SK-N-SH treated with all-trans-retinoic acid at 6 μM for 48 hours (cell line): Measurements from ENCODE around the gene SH3RF1.
"Not testable (repeated sequence)": the region's sequence is repeated elsewhere in the genome, so short reads cannot be mapped to it uniquely, and the experiment has no call there.

Source experiments
- ATAC-seq: fragments of 200-7000 bp; cut with Tn5 transposase; 3 replicates; pipeline ENCODE4 v1.9.1; 2020; ENCODE audit warnings: mild to moderate bottlenecking, moderate library complexity
- ARNTL ChIP-seq: fragments of 450-650 bp; formaldehyde crosslinking; IDR thresholded peaks from 2 replicates; pipeline ENCODE4 v1.5.0; 2020; ENCODE audit warnings: low read depth, mild to moderate bottlenecking, moderate library complexity, borderline replicate concordance
- CREB5 ChIP-seq: fragments of 250-450 bp; sonication (Bioruptor Pico); IDR thresholded peaks from 2 replicates; pipeline ENCODE4 v1.5.1; 2020; ENCODE audit warnings: low read depth, mild to moderate bottlenecking, moderate library complexity
- CSRNP3 ChIP-seq: fragments of 250-450 bp; sonication (Bioruptor Pico); IDR thresholded peaks from 2 replicates; pipeline ENCODE4 v1.5.1; 2021; ENCODE audit warnings: mild to moderate bottlenecking, moderate library complexity
- ESRRG ChIP-seq: fragments of 250-450 bp; sonication (Bioruptor Pico); IDR thresholded peaks from 2 replicates; pipeline ENCODE4 v1.6.1; 2021; ENCODE audit warnings: mild to moderate bottlenecking
- ISL1 ChIP-seq: fragments of 250-450 bp; sonication (Bioruptor Pico); IDR thresholded peaks from 2 replicates; pipeline ENCODE4 v2.1.2; 2022; ENCODE audit warnings: mild to moderate bottlenecking, moderate library complexity
- OSR1 ChIP-seq: fragments of 250-450 bp; sonication (Bioruptor Pico); IDR thresholded peaks from 2 replicates; pipeline ENCODE4 v1.8.0; 2022; ENCODE audit warnings: moderate library complexity, mild to moderate bottlenecking, inconsistent platforms
- POU6F1 ChIP-seq: fragments of 250-450 bp; sonication (Bioruptor Pico); IDR thresholded peaks from 2 replicates; pipeline ENCODE4 v1.8.0; 2021; ENCODE audit warnings: low read depth, mild to moderate bottlenecking, moderate library complexity, borderline replicate concordance
- PPARA ChIP-seq: fragments of 250-450 bp; sonication (Bioruptor Pico); IDR thresholded peaks from 2 replicates; pipeline ENCODE4 v1.5.0; 2020; ENCODE audit warnings: mild to moderate bottlenecking, borderline replicate concordance
- RARB ChIP-seq: fragments of 250-450 bp; sonication (Bioruptor Pico); IDR thresholded peaks from 2 replicates; pipeline ENCODE4 v1.8.0; 2021; ENCODE audit warnings: mild to moderate bottlenecking, moderate library complexity
- SNAI2 ChIP-seq: fragments of 250-450 bp; sonication (Bioruptor Pico); IDR thresholded peaks from 2 replicates; pipeline ENCODE4 v1.5.0; 2020; ENCODE audit warnings: mild to moderate bottlenecking, moderate library complexity
- TOX ChIP-seq: fragments of 250-450 bp; sonication (Bioruptor Pico); IDR thresholded peaks from 2 replicates; pipeline ENCODE4 v1.8.0; 2021; ENCODE audit warnings: mild to moderate bottlenecking, moderate library complexity, borderline replicate concordance
- ZFP3 ChIP-seq: fragments of 250-450 bp; sonication (Bioruptor Pico); IDR thresholded peaks from 2 replicates; pipeline ENCODE4 v1.5.0; 2020; ENCODE audit warnings: mild to moderate bottlenecking, moderate library complexity
- ZFP30 ChIP-seq: fragments of 450-650 bp; formaldehyde crosslinking; IDR thresholded peaks from 2 replicates; pipeline ENCODE4 v1.5.0; 2022; ENCODE audit warnings: mild to moderate bottlenecking, moderate library complexity
- ZNF565 ChIP-seq: fragments of 450-650 bp; formaldehyde crosslinking; conservative IDR thresholded peaks from 2 replicates; pipeline ENCODE4 v1.5.0; 2020; ENCODE audit warnings: low read depth, mild to moderate bottlenecking, moderate library complexity
- ZNF8 ChIP-seq: fragments of 450-650 bp; formaldehyde crosslinking; IDR thresholded peaks from 2 replicates; pipeline ENCODE4 v1.5.0; 2020; ENCODE audit warnings: mild to moderate bottlenecking, moderate library complexity
- TF ChIP-seq, protein P1 (sequence below): fragments of 250-450 bp; sonication (Bioruptor Pico); IDR thresholded peaks from 2 replicates; pipeline ENCODE4 v1.5.0; 2020; ENCODE audit warnings: mild to moderate bottlenecking, moderate library complexity

Gene SH3RF1

GRCh38 chr4:169183581-169183980 is 87.2 kb downstream of the SH3RF1 start (continued):
- TF ChIP-seq, protein P1, sequence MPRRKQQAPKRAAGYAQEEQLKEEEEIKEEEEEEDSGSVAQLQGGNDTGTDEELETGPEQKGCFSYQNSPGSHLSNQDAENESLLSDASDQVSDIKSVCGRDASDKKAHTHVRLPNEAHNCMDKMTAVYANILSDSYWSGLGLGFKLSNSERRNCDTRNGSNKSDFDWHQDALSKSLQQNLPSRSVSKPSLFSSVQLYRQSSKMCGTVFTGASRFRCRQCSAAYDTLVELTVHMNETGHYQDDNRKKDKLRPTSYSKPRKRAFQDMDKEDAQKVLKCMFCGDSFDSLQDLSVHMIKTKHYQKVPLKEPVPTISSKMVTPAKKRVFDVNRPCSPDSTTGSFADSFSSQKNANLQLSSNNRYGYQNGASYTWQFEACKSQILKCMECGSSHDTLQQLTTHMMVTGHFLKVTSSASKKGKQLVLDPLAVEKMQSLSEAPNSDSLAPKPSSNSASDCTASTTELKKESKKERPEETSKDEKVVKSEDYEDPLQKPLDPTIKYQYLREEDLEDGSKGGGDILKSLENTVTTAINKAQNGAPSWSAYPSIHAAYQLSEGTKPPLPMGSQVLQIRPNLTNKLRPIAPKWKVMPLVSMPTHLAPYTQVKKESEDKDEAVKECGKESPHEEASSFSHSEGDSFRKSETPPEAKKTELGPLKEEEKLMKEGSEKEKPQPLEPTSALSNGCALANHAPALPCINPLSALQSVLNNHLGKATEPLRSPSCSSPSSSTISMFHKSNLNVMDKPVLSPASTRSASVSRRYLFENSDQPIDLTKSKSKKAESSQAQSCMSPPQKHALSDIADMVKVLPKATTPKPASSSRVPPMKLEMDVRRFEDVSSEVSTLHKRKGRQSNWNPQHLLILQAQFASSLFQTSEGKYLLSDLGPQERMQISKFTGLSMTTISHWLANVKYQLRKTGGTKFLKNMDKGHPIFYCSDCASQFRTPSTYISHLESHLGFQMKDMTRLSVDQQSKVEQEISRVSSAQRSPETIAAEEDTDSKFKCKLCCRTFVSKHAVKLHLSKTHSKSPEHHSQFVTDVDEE: no peak
- TF ChIP-seq SNAI2 (CRISPR knock-in tag) (no peak), POU6F1 (no peak), ZNF8 (no peak), ESRRG (CRISPR knock-in tag) (no peak)

DNA sequence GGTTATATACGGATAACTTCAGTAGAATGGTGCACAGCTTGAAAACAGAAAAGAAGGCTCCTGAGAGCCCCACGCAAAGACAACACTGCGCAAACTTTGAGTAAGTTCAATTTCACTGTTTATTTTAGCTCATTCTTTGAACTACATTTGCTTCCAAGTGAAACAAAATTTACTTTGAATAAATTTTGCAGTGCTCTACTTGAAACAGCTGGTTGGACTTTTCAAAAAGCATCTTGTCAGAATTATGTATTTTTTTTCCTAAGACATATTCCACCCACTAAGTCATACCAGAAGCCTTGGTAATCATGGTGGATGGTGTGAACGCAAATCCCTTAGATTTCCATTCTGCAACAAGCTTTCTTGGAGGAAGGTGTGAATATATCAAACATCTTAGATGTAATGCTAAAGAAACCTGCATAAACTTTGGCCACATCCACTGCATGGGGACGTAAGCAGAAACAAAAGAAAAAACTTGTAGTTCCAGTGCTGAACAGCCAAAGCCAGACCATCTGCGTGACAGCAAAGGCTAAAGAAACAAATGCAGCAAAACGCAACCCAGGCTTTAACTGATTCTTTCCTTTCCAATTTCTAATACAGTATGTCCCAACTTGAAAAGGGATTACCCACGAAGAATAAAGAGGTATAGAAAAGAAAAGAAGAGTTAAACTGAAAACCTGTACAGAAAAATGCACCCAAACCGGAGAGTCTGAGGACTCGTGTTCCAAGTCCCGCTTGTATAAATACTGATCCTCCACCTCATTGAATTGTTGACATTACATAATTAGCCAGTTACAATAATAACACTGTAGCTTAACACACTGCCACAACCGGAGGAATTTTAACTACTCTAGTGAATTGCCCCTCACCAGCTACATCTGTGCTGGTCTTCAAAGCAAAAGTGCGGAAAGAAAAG is 90.9 kb downstream of the SH3RF1 start:
- no peak for ATAC-seq
- TF ChIP-seq CREB5 (CRISPR knock-in tag) (no peak), ARNTL (no peak), POU6F1 (no peak), TOX (no peak), SNAI2 (CRISPR knock-in tag) (no peak), RARB (no peak), ZNF565 (CRISPR knock-in tag) (no peak), CSRNP3 (no peak), OSR1 (no peak), ZFP30 (no peak), ZFP3 (CRISPR knock-in tag) (no peak), ISL1 (CRISPR knock-in tag) (no peak)

- not testable (repeated sequence) for ATAC-seq
Observed at GRCh38 chr4:169178092-169178491, 92.7 kb downstream of the SH3RF1 start.

- no peak for TF ChIP-seq ESRRG (CRISPR knock-in tag)
- ATAC-seq: no peak
Observed at GRCh38 chr4:169175476-169175875, 95.3 kb downstream of the SH3RF1 start.

DNA sequence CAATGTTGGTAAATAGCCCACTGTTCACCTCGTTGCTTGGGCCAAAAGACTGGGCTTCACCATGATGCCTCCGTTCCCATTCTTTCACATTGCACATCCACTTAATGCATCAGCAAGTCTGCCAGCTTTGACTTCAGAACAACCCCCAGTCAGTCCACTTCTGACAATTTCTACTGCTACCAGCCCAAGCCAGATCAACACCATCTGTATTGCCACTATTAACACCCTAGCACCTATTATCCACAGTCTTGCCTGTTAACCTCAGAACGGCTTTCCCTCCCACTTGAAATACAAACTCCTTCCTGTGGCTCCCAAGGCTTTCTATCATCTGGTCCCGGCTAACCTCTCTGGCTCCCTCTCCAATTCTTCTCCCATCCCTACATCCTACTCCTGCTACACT is 95.7 kb downstream of the SH3RF1 start:
- no peak for ATAC-seq
- TF ChIP-seq ZFP30: no peak
- TF ChIP-seq ISL1 (CRISPR knock-in tag): no peak
- TF ChIP-seq ZNF565 (CRISPR knock-in tag): no peak
- no peak for TF ChIP-seq PPARA (CRISPR knock-in tag)
- TF ChIP-seq ESRRG (CRISPR knock-in tag): no peak
